ENCODE results near the gene COL27A1. TPM values are rescaled to one million over a fixed set of nuclear protein-coding genes. Genes with fewer than 3 reads are reported as not detected.

COL27A1 gene
- total RNA-seq, 1 donor from 2014 or later = 61.4 TPM

DNA sequence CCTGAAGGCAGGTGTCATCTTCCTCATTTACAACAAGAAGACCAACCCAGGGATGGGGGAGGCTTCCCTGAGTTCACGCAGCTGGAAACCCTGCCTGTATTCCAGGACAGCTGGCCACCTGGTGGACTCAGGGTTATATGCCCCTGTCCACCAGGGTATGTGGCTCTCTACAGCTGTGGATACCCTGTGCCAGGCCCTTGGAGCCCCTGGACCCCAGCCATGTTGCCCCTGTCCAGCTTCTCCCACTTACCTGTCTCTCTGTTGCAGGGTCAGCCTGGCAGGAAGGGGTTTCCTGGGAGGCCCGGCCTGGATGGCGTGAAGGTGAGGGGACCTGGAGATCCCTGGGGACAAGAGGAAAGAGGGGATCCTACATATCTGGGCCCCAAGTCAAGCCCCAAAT is 87.9 kb downstream of the COL27A1 start:
- no peaks in the 10 kb centered on the region for H3K4me1 Mint-ChIP-seq (ENCODE audit: unreplicated experiment)
- H3K4me3 Mint-ChIP-seq (ENCODE audit: unreplicated experiment) = no peak overlapping the region
- TF ChIP-seq, protein P1, sequence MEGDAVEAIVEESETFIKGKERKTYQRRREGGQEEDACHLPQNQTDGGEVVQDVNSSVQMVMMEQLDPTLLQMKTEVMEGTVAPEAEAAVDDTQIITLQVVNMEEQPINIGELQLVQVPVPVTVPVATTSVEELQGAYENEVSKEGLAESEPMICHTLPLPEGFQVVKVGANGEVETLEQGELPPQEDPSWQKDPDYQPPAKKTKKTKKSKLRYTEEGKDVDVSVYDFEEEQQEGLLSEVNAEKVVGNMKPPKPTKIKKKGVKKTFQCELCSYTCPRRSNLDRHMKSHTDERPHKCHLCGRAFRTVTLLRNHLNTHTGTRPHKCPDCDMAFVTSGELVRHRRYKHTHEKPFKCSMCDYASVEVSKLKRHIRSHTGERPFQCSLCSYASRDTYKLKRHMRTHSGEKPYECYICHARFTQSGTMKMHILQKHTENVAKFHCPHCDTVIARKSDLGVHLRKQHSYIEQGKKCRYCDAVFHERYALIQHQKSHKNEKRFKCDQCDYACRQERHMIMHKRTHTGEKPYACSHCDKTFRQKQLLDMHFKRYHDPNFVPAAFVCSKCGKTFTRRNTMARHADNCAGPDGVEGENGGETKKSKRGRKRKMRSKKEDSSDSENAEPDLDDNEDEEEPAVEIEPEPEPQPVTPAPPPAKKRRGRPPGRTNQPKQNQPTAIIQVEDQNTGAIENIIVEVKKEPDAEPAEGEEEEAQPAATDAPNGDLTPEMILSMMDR (IDR thresholded peaks at IDR 0.05; ENCODE audit: unreplicated experiment) = no peak
- no peaks in the 10 kb centered on the region for H3K9me3 Mint-ChIP-seq (ENCODE audit: unreplicated experiment)
- peaks cover 23% of the 10 kb centered on the region for H3K36me3 Mint-ChIP-seq (ENCODE audit: low read depth, unreplicated experiment)
- H3K27me3 Mint-ChIP-seq (ENCODE audit: unreplicated experiment) = no peaks in the 10 kb centered on the region
- no peak for DNase-seq (ENCODE audit: low spot score)
- no peak overlapping the region for H3K27ac Mint-ChIP-seq (ENCODE audit: unreplicated experiment)

DNA sequence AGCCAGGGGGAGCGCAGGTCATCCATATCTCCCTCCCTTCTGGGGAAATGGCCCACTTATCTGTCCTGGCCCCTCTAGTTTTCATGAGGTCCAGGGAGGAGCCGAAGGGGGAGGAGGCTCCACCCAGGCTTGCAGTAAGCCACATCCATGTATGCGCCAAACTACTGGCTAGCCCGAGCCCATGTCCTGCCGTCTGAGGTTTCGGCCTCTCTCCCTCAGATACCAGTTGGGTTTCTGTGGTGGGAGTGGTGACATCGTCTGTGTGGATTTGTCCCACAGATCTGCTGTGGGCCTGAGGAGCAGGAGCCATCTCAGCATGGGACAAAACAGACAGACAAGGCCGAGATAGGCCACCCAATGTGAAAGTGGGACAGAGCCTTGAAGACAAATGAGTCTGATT is 89.2 kb downstream of the COL27A1 start:
- no peak for DNase-seq (ENCODE audit: low spot score)
- TF ChIP-seq, protein P1 (IDR thresholded peaks at IDR 0.05; ENCODE audit: unreplicated experiment) = no peak
- Mint-ChIP-seq H3K9me3 (ENCODE audit: unreplicated experiment) (no peaks in the 10 kb centered on the region), H3K4me1 (ENCODE audit: unreplicated experiment) (no peaks in the 10 kb centered on the region), H3K36me3 (ENCODE audit: low read depth, unreplicated experiment) (peaks cover 23% of the 10 kb centered on the region), H3K27me3 (ENCODE audit: unreplicated experiment) (no peaks in the 10 kb centered on the region), H3K27ac (ENCODE audit: unreplicated experiment) (no peak overlapping the region), H3K4me3 (ENCODE audit: unreplicated experiment) (no peak overlapping the region)

DNA sequence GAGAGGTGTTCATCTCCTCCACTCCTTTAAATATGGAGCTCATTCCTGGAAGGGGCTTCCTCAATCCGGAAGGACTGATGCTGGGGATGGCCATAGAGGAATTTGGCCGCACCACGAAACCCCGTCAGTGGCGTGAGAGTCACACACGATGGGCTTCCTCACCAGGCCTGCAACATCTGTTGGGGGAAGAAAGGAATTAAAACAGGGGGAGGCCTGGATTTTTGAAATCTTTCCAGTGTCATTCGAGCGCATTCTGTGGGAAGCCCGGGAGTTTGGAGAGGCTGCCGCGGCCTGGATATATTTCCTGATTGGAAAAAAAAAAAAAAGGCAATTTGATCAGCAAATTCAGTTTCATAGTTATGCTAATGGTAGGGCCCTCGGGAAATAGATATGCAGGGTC is 91.2 kb downstream of the COL27A1 start:
- Mint-ChIP-seq H3K27ac (ENCODE audit: unreplicated experiment) (no peak overlapping the region), H3K27me3 (ENCODE audit: unreplicated experiment) (peaks cover 3% of the 10 kb centered on the region), H3K4me1 (ENCODE audit: unreplicated experiment) (no peaks in the 10 kb centered on the region), H3K9me3 (ENCODE audit: unreplicated experiment) (no peaks in the 10 kb centered on the region), H3K36me3 (ENCODE audit: low read depth, unreplicated experiment) (peaks cover 20% of the 10 kb centered on the region), H3K4me3 (ENCODE audit: unreplicated experiment) (no peak overlapping the region)
- TF ChIP-seq, protein P1 (IDR thresholded peaks at IDR 0.05; ENCODE audit: unreplicated experiment) = no peak
- no peak for DNase-seq (ENCODE audit: low spot score)

DNA sequence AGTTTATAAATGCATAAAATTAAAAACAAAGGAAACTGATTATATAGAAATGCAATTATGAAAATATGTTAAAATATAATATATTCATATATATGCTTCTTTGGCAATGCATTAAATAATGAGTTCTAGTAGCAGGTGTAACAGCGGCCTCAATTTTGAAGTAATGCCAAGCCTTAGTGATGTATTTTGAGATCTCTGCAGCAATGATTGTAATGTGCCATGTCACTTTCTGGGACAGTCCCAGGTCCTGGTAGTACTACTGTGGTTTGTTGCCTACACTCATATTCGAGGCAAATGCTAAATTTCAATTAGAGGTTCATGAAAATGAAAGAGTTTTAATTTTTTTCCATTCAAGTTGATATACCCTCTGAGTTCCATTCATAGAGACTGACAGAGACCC is 91.7 kb downstream of the COL27A1 start:
- H3K4me1 Mint-ChIP-seq (ENCODE audit: unreplicated experiment) = no peaks in the 10 kb centered on the region
- no peak overlapping the region for H3K4me3 Mint-ChIP-seq (ENCODE audit: unreplicated experiment)
- H3K9me3 Mint-ChIP-seq (ENCODE audit: unreplicated experiment) = no peaks in the 10 kb centered on the region

DNA sequence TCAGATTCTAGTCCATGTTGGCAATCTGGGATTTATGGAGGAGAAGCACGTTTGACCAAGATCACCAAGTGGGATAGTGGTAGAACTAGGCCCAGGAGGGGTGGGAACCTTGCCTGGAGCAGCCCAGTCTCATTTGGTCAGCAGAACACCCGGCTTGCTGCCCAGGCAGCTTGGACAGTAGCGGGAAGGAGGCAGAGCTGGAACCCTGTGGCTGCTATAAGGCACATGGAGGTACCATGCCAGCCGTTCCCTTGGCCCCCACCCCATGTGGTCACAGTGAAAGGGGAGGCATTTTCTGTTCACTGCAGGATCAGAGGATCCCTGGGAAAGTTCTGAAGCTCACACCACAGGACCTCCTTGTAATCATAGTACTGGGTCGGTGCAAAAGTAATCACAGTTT is 92.2 kb downstream of the COL27A1 start:
- no peak for DNase-seq (ENCODE audit: low spot score)
- H3K27me3 Mint-ChIP-seq (ENCODE audit: unreplicated experiment) = peaks cover 3% of the 10 kb centered on the region
- H3K9me3 Mint-ChIP-seq (ENCODE audit: unreplicated experiment) = no peaks in the 10 kb centered on the region
- TF ChIP-seq, protein P1 (IDR thresholded peaks at IDR 0.05; ENCODE audit: unreplicated experiment) = no peak
- H3K27ac Mint-ChIP-seq (ENCODE audit: unreplicated experiment) = no peak overlapping the region
- H3K4me1 Mint-ChIP-seq (ENCODE audit: unreplicated experiment) = no peaks in the 10 kb centered on the region
- H3K4me3 Mint-ChIP-seq (ENCODE audit: unreplicated experiment) = no peak overlapping the region
- H3K36me3 Mint-ChIP-seq (ENCODE audit: low read depth, unreplicated experiment) = peaks cover 15% of the 10 kb centered on the region

More for the DNA sequence above, 91.7 kb downstream of the COL27A1 start:
- no peak overlapping the region for H3K27ac Mint-ChIP-seq (ENCODE audit: unreplicated experiment)
- peaks cover 3% of the 10 kb centered on the region for H3K27me3 Mint-ChIP-seq (ENCODE audit: unreplicated experiment)
- H3K36me3 Mint-ChIP-seq (ENCODE audit: low read depth, unreplicated experiment) = peaks cover 16% of the 10 kb centered on the region
- TF ChIP-seq, protein P1 (IDR thresholded peaks at IDR 0.05; ENCODE audit: unreplicated experiment) = no peak
- DNase-seq (ENCODE audit: low spot score) = no peak

All from endothelial cell (in vitro differentiated cells).